OCI-LY3 (cell line): ENCODE data around the gene DSCAM.

Source experiments
- CTCF ChIP-seq: fragments of 200-600, 300-600 bp; sonication (generic); IDR thresholded peaks from 2 replicates; pipeline ENCODE4 v1.5.1; 2014; ENCODE audit warnings: antibody characterized with exemption, low read length, low read depth
- EZH2phosphoT487 ChIP-seq: fragments of 200-600 bp; shearing (Covaris generic); IDR thresholded peaks from 2 replicates; pipeline ENCODE4 v1.6.1; 2018; ENCODE audit warnings: antibody characterized with exemption, mixed run types, low read depth

GRCh38 chr21:40730426-40730800, 116.5 kb downstream of the DSCAM start:
- no peak for TF ChIP-seq CTCF
- no peak for TF ChIP-seq EZH2phosphoT487
